Measurements from ENCODE around the gene ERC2. TPM values are rescaled to one million over a fixed set of nuclear protein-coding genes. Genes with fewer than 3 reads are reported as not detected.

ERC2 gene
- total RNA-seq, 2 donors from 2014 or later: 16.1 to 22.8 TPM

DNA sequence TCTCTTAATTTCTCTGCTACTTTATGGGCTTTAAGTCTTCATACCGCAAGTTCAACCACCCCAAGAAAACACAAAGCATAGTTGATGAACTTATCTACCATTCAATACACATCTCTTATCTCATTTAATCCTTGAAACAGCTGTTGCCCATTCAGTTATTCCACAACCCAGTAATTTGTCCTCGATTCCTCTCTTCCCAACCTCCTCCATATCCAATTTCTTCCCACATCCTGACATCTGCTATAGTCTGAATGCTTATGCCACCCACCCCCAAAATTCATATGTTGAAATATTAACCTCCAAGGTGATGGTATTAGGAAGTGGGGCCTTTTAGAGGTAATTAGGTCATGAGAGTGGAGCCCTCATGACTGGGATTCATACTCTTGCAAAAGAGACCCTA lies 345.4 kb downstream of the ERC2 start:
- Histone ChIP-seq H3K27me3 (ENCODE audit: control insufficient read depth, insufficient read depth, low read length, poor library complexity, severe bottlenecking) (no peaks in the 10 kb centered on the region), H3K27ac (ENCODE audit: low read depth, low read length) (peak overlapping the region; percentile 59), H3K9me3 (ENCODE audit: control insufficient read depth, low read length) (peaks cover 5% of the 10 kb centered on the region), H3K9ac (ENCODE audit: extremely low read depth, low read length, poor library complexity, severe bottlenecking) (peak overlapping the region; percentile 36), H3K4me1 (ENCODE audit: control insufficient read depth, insufficient read depth, low read length) (peaks cover 8% of the 10 kb centered on the region), H3K36me3 (ENCODE audit: control insufficient read depth, insufficient read depth, low read length) (no peaks in the 10 kb centered on the region), H3K4me3 (ENCODE audit: low read length) (no peak overlapping the region)
- Mint-ChIP-seq H3K4me3 (no peak overlapping the region), H3K9me3 (peaks cover 2% of the 10 kb centered on the region), H3K36me3 (ENCODE audit: low read depth) (no peaks in the 10 kb centered on the region), H3K27ac (no peak overlapping the region), H3K4me1 (peaks cover 33% of the 10 kb centered on the region), H3K27me3 (ENCODE audit: insufficient read depth) (peaks cover 3% of the 10 kb centered on the region)
- TF ChIP-seq, protein P1, sequence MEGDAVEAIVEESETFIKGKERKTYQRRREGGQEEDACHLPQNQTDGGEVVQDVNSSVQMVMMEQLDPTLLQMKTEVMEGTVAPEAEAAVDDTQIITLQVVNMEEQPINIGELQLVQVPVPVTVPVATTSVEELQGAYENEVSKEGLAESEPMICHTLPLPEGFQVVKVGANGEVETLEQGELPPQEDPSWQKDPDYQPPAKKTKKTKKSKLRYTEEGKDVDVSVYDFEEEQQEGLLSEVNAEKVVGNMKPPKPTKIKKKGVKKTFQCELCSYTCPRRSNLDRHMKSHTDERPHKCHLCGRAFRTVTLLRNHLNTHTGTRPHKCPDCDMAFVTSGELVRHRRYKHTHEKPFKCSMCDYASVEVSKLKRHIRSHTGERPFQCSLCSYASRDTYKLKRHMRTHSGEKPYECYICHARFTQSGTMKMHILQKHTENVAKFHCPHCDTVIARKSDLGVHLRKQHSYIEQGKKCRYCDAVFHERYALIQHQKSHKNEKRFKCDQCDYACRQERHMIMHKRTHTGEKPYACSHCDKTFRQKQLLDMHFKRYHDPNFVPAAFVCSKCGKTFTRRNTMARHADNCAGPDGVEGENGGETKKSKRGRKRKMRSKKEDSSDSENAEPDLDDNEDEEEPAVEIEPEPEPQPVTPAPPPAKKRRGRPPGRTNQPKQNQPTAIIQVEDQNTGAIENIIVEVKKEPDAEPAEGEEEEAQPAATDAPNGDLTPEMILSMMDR (conservative IDR thresholded peaks at IDR 0.05): no peak
- WGBS, 2 experiments (ENCODE audit: insufficient coverage in 1 of 2, insufficient read length in 1 of 2): 50 to 58% methylated on average over 1 to 2 of the region's 2 CpGs
- DNase-seq: no peak

DNA sequence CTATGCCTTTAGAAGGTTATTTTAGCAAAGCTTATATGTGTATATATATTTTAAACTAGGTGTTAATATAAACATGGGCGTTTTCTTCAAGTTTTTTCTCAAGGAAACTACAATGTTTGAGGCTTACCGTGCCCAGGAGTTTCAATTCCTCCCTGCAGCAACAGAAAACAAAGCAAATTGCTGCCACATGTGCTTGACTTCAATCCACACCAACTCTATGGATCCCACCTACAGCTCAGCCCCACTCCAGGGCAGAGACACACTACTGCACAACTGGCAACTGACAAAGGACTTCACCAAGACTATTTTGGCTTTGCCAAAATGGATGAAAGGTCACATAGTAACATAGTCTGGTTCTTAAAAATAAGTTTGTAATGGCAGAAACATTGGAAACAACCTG lies 346.6 kb downstream of the ERC2 start:
- Mint-ChIP-seq H3K27me3 (ENCODE audit: insufficient read depth) (peaks cover 3% of the 10 kb centered on the region), H3K4me1 (peaks cover 39% of the 10 kb centered on the region), H3K36me3 (ENCODE audit: low read depth) (no peaks in the 10 kb centered on the region), H3K4me3 (no peak overlapping the region), H3K9me3 (peaks cover 2% of the 10 kb centered on the region), H3K27ac (no peak overlapping the region)
- H3K9ac ChIP-seq (ENCODE audit: extremely low read depth, low read length, poor library complexity, severe bottlenecking): no peak overlapping the region
- TF ChIP-seq, protein P1 (conservative IDR thresholded peaks at IDR 0.05): no peak
- no peak overlapping the region for H3K4me3 ChIP-seq (ENCODE audit: low read length)
- no peaks in the 10 kb centered on the region for H3K9me3 ChIP-seq (ENCODE audit: control insufficient read depth, low read length)
- H3K27ac ChIP-seq (ENCODE audit: low read depth, low read length): no peak overlapping the region
- peaks cover 8% of the 10 kb centered on the region for H3K4me1 ChIP-seq (ENCODE audit: control insufficient read depth, insufficient read depth, low read length)
- no peaks in the 10 kb centered on the region for H3K36me3 ChIP-seq (ENCODE audit: control insufficient read depth, insufficient read depth, low read length)
- no peak for DNase-seq
- H3K27me3 ChIP-seq (ENCODE audit: control insufficient read depth, insufficient read depth, low read length, poor library complexity, severe bottlenecking): no peaks in the 10 kb centered on the region
- 77 to 100% methylated on average over 1 to 2 of the region's 2 CpGs for WGBS, 2 experiments (ENCODE audit: insufficient coverage in 1 of 2, insufficient read length in 1 of 2)

DNA sequence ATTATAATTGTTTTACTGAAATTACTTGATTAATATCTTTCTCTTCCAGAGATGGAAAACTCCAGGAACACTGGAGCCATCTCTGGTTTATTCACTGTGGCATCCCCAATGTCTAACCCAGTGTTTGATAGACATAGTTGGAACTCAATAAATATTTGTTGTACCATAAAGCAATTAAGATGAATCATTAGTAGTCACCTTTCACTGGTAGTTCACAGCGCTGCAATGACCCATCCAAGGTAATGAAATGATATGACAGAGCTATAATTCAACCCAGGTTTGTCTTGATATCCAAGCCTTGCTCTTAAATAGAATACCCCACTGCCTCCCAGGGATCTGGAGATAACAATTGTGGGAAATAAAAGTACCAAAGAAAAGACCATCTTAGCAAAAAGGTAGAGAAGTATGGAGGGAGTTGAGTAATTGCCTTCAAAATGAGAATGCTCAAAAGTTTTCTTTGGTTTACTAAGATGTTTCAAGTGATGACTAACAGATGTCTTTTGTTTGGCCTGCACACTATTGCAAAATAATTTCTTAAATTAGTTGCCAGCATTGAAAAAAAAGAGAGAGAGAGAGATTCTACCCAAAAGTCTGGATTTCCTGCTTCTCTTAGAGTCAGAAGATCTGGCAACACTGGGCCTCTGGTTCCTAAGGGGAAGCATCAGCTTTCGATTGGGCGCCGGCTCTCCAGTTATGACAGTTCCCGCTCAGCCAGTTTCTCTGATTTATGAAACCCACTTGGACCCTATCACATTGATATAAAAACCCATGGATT lies 348.5 kb downstream of the ERC2 start:
- Mint-ChIP-seq H3K9me3 (peaks cover 9% of the 10 kb centered on the region), H3K4me3 (no peak overlapping the region), H3K36me3 (ENCODE audit: low read depth) (peaks cover 4% of the 10 kb centered on the region), H3K27me3 (ENCODE audit: insufficient read depth) (peaks cover 3% of the 10 kb centered on the region), H3K27ac (no peak overlapping the region), H3K4me1 (peaks cover 35% of the 10 kb centered on the region)
- no peak for DNase-seq
- H3K27ac ChIP-seq (ENCODE audit: low read depth, low read length): no peak overlapping the region
- peaks cover 5% of the 10 kb centered on the region for H3K4me1 ChIP-seq (ENCODE audit: control insufficient read depth, insufficient read depth, low read length)
- no peaks in the 10 kb centered on the region for H3K27me3 ChIP-seq (ENCODE audit: control insufficient read depth, insufficient read depth, low read length, poor library complexity, severe bottlenecking)
- 96 to 100% methylated on average over 5 of the region's 5 CpGs for WGBS, 2 experiments (ENCODE audit: insufficient coverage in 1 of 2, insufficient read length in 1 of 2)
- H3K9ac ChIP-seq (ENCODE audit: extremely low read depth, low read length, poor library complexity, severe bottlenecking): no peak overlapping the region
- H3K9me3 ChIP-seq (ENCODE audit: control insufficient read depth, low read length): peaks cover 9% of the 10 kb centered on the region
- no peaks in the 10 kb centered on the region for H3K36me3 ChIP-seq (ENCODE audit: control insufficient read depth, insufficient read depth, low read length)
- no peak overlapping the region for H3K4me3 ChIP-seq (ENCODE audit: low read length)
- TF ChIP-seq, protein P1 (conservative IDR thresholded peaks at IDR 0.05): no peak
